Endometrial microvascular endothelial cells (primary cell): ENCODE data around the gene PCGF6. TPM values are rescaled to one million over a fixed set of nuclear protein-coding genes. Genes with fewer than 3 reads are reported as not detected.
"Not testable (repeated sequence)": the region's sequence is repeated elsewhere in the genome, so short reads cannot be mapped to it uniquely, and the experiment has no call there.

Experiments used
- in situ Hi-C: cut with HindIII; loops from 2 replicates; pipeline ENCODE4 v1.10.0; 2017; ENCODE audit warnings: low sequenced_read_pairs, low pct_unique_long_range_greater_than_20kb; ENCODE audit errors: inconsistent ontology term
- total RNA-seq: library from RNA; depleted of rRNA; stranded (reverse); fragments of >200 nt; gene quantifications from one replicate; pipeline ENCODE4 v1.2.3, GENCODE V29; 2015; ENCODE audit errors: inconsistent ontology term

Gene PCGF6
- total RNA-seq, 1 donor from 2014 or later = 17.7 TPM

DNA sequence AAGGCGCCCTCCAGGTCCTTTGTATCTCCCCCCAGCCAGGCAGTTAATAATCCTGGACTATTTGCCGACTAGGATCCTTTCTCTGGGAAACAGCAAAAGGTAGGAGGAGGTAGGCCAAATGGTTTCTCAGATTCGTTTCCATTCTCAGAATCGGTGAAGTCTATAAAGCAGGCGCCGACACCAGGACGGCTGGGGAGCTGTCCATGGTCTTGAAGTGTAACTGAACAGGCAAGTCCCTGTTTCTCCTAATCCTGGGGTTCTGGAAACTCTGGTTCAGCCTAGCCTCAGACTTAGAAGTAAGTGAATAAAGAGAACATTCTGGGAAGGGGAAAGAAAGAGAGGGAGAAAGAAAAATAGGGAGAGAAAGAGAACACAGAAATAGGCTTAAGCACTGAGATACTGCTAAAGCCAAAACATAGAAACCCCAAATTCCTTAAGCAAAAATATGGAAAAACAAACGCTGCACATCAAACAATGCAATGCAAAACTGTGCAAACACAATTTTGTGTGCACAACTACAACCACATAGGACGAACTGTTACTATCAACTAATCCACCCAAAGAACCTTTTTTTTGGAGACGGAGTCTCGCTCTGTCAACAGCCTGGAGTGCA is 85.1 kb downstream of the PCGF6 start:
- in situ Hi-C loops = no loop called here

DNA sequence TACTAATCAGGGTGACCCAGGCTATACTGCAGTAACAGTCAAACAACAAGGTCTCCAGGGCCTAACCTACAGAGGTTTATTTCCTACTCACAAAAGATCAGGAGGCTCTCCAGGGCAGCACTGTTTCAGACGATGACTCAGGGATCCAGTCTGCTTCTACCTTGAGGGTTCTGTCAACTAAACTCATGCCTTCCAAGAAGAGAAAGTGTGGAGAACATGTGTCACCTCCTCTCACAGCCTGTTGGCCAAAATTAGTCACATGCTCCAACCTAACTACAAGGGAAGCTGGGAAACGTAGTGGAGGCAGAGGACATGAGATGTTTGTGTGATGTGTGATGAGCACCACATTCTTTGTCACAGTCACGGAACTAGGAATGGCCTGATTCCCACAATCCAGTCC is 88.7 kb downstream of the PCGF6 start:
- in situ Hi-C loops = no loop called here

DNA sequence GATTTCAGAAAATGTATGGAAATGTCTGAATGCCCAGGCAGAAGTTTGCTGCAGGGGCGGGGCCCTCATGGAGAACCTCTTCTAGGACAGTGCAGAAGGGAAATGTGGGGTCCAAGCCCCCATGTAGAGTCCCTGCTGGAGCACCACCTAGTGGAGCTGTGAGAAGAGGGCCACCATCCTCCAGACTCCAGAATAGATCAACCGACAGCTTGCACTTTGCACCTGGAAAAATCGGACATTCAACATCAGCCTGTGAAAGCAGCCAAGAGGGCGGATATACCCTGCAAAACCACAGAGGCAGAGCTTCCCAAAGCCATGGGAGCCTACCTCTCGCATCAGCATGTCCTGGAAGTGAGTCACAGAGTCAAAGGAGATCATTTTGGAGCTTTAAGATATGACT is 91.0 kb downstream of the PCGF6 start:
- in situ Hi-C loops = no loop called here

DNA sequence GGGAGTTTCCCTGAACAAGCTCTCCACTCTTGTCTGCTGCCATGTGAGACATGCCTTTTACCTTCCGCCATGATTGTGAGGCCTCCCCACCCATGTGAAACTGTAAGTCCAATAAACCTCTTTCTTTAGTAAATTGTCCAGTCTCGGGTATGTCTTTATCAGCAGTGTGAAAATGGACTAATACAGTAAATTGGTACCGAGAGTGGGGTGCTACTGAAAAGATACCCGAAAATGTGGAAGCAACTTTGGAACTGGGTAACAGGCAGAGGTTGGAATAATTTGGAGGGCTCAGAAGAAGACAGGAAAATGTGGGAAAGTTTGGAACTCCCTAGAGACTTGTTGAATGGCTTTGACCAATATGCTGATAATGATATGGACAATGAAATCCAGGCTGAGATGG is 92.0 kb downstream of the PCGF6 start:
- in situ Hi-C loops = not testable (repeated sequence)

DNA sequence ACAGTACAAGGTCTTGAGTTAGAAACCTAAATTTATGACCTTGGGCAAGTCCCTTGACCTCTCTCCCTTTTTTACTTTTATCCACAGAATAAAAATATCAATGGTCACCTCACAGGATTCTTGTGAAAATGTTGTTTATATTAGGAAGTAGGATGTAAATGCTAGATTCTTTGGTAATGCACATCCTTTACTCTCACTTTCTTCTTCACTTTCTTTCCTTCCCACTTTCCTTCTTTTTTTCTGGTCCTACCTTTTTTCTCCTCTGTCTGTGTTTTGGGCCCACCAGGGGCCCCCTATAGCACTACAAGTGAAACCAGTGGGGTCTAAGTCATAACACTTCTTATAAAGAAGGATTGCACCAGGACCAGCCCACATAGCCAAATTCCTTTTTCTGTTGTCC is 93.1 kb downstream of the PCGF6 start:
- in situ Hi-C loops = no loop called here

DNA sequence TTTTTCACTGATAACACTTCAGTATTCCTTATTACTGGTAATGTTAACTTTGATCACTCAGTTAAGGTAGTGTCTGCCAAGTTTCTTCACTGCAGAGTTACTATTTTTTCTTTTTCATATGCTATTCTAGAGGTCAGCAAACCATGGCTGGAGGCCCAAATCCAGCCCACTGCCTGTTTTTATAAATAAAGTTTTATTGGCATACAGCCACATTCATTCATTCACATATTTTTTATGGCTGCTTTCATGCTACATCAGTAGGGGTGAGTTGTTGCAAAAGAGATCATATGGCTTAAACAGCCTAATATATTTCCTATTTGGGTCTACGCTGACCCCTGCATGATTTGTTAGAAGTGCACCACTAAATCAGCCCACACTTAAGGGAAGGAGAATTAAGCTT is 94.3 kb downstream of the PCGF6 start:
- in situ Hi-C loops = no loop called here

DNA sequence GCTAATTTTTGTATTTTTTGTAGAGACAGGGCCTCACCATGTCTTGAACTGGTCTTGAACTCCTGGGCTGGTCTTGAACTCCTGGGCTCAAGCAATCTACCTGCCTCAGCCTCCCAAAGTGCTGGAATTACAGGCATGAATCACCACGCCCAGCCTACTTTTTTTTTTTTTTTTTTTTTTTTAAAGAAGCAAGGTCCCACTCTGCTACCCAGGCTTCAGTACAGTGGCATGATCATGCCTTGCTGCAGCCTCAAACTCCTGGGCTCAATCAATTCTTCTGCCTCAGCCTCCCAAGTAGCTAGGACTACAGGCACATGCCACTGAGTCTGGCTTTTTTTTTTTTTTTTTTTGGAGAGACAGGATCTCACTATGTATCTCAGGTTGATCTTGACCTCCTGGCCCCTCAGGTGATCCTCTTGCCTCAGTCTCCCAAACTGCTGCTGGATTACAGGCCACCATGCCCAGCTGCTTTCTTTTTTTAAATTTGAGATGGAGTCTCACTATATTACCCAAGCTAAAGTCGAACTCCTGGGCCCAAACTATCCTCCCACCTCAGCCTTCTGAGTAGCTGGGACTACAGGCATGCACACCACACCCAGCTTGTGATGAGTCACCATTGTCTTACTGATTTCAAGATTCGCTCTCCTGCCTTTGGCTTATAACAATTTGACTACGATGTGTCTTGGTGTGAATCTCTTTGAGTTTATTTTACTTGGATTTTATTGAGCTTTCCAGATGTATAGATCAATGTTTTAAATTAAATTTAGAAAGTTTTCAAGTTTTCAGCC is 96.2 kb downstream of the PCGF6 start:
- in situ Hi-C loops = no loop called here

DNA sequence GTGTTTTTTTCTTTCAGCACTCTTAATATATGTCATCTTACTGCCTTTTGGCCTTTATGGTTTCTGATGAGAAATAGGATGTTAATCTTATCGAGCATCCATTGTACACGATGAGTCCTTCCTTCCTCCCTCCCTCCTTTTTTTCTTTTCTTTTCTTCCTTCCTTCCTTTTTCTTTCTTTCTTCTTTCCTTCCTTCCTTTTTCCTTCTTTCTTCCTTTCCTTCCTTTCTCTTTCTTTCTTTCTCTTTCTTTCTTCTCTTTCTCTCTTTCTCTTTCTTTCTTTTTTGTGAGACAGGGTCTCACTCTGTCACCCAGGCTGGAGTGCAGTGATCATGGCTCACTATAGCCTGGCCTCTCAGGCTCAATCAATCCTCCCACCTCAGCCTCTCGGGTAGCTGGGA is 96.8 kb downstream of the PCGF6 start:
- in situ Hi-C loops = no loop called here

Other genes starting within 250 kb of the PCGF6 start
- gene NT5C2, start 157.9 kb downstream of the PCGF6 start, total RNA-seq = 46.4 TPM
- gene RPEL1, start 105.3 kb downstream of the PCGF6 start, total RNA-seq = 0.09 TPM
- 0.46 TPM for gene INA, start 74.0 kb downstream of the PCGF6 start, total RNA-seq
- gene TAF5, start 16.8 kb upstream of the PCGF6 start, total RNA-seq = 6.4 TPM
- 425 TPM for gene ATP5MK, start 45.3 kb upstream of the PCGF6 start, total RNA-seq
- gene PDCD11, start 45.5 kb upstream of the PCGF6 start, total RNA-seq = 43.3 TPM
- gene CALHM2, start 101.2 kb upstream of the PCGF6 start, total RNA-seq = 15.1 TPM
- not detected for gene CALHM1, start 107.8 kb upstream of the PCGF6 start, total RNA-seq
- not detected for gene CALHM3, start 128.1 kb upstream of the PCGF6 start, total RNA-seq
- not detected for gene NEURL1, start 142.6 kb upstream of the PCGF6 start, total RNA-seq